ENCODE data around the gene MDFIC2. TPM values are rescaled to one million over a fixed set of nuclear protein-coding genes. Genes with fewer than 3 reads are reported as not detected.

MDFIC2 gene
- polyA plus RNA-seq, 1 of the 3 experiments (the other 2 are of a cell fraction): not detected

DNA sequence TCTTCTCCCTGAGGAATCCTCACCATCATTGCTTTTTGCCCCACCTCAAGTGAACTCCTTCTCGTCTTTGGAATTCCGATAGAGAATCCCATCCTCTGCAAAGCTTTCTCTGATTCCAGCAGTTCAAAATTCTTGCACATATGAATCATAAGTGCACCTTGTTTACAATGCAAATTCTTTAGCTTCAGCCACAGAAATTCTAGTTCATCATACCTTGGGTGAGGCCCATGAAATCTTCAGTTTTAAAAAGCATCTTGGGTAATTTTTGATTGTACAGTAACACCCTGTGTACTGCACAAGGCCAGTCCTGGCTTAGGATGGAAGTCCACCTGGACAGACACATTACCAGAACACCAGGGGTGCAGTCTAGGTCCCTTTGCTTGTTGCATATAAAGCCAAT lies 30.8 kb downstream of the MDFIC2 start:
- 37% methylated on average over 2 of the region's 2 CpGs for WGBS (ENCODE audit: low lambda C conversion rate)
- CTCF ChIA-PET: interaction anchor here (0.9 kb wide), 1 partner anchor 74 kb away, joined by 4 read pairs; no protein-coding TSS in a partner anchor
- Histone ChIP-seq H3K36me3 (replicated peaks in 1 of 2; ENCODE audit: control insufficient read depth in 1 of 2, insufficient read depth in 2 of 2, low read length in 1 of 2) (no peaks in the 10 kb centered on the region), H3K4me1 (ENCODE audit: control insufficient read depth in 1 of 2, insufficient read depth in 2 of 2, low read depth in 1 of 2, low read length in 1 of 2) (peaks cover 0 to 3% of the 10 kb centered on the region in 2 experiments; a peak in 2 of 4 replicates), H3K9ac (no peak overlapping the region), H3K9me3 (no peaks in the 10 kb centered on the region), H2AFZ (ENCODE audit: low read depth) (no peak overlapping the region), H3K27ac (ENCODE audit: low read depth in 2 of 2, low read length in 1 of 2) (no peak overlapping the region), H3K4me2 (no peak overlapping the region), H3K9me2 (no peaks in the 10 kb centered on the region), H3K4me3 (ENCODE audit: low read depth in 2 of 2, low read length in 1 of 2) (no peak overlapping the region), H3K79me2 (ENCODE audit: insufficient read depth) (no peaks in the 10 kb centered on the region), H3K27me3 (ENCODE audit: insufficient read depth) (no peaks in the 10 kb centered on the region), H3F3A (replicated peaks; ENCODE audit: insufficient read depth) (no peaks in the 10 kb centered on the region), H4K20me1 (ENCODE audit: insufficient read depth) (no peaks in the 10 kb centered on the region)
- TF ChIP-seq TAF1 (IDR thresholded peaks at IDR 0.05; ENCODE audit: borderline replicate concordance, low read depth, low read length): no peak
- TF ChIP-seq, protein P1, sequence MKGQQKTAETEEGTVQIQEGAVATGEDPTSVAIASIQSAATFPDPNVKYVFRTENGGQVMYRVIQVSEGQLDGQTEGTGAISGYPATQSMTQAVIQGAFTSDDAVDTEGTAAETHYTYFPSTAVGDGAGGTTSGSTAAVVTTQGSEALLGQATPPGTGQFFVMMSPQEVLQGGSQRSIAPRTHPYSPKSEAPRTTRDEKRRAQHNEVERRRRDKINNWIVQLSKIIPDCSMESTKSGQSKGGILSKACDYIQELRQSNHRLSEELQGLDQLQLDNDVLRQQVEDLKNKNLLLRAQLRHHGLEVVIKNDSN (IDR thresholded peaks at IDR 0.05; ENCODE audit: borderline replicate concordance, low read depth): no peak
- no peak for TF ChIP-seq ZBTB33 (IDR thresholded peaks at IDR 0.05; ENCODE audit: borderline replicate concordance, low read depth)
- TF ChIP-seq SIN3A (IDR thresholded peaks at IDR 0.05; ENCODE audit: borderline replicate concordance, low read depth, low read length): no peak
- TF ChIP-seq FOXJ3 (CRISPR knock-in tag; IDR thresholded peaks at IDR 0.05): no peak
- no peak for TF ChIP-seq TCF12 (IDR thresholded peaks at IDR 0.05)
- no peak for TF ChIP-seq NFIC (IDR thresholded peaks at IDR 0.05; ENCODE audit: borderline replicate concordance)
- no peak for TF ChIP-seq EP300 (IDR thresholded peaks at IDR 0.05; ENCODE audit: borderline replicate concordance in 1 of 2, low read depth in 1 of 2, low read length in 1 of 2)
- TF ChIP-seq EZH2phosphoT487 (IDR thresholded peaks at IDR 0.05; ENCODE audit: borderline replicate concordance, low read depth): no peak
- no peak for TF ChIP-seq MEF2A (IDR thresholded peaks at IDR 0.05; ENCODE audit: borderline replicate concordance, low read depth)
- TF ChIP-seq, protein P2, sequence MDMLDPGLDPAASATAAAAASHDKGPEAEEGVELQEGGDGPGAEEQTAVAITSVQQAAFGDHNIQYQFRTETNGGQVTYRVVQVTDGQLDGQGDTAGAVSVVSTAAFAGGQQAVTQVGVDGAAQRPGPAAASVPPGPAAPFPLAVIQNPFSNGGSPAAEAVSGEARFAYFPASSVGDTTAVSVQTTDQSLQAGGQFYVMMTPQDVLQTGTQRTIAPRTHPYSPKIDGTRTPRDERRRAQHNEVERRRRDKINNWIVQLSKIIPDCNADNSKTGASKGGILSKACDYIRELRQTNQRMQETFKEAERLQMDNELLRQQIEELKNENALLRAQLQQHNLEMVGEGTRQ (IDR thresholded peaks at IDR 0.05; ENCODE audit: borderline replicate concordance, low read depth, low read length): no peak
- no peak for TF ChIP-seq CTCF (IDR thresholded peaks at IDR 0.05)
- TF ChIP-seq RXRA (IDR thresholded peaks at IDR 0.05; ENCODE audit: borderline replicate concordance, low read depth): no peak
- no peak for TF ChIP-seq FOXM1 (IDR thresholded peaks at IDR 0.05; ENCODE audit: low read depth)
- no peak for TF ChIP-seq JUND (IDR thresholded peaks at IDR 0.05)
- no peak for TF ChIP-seq GATA2 (CRISPR knock-in tag; IDR thresholded peaks at IDR 0.05)
- TF ChIP-seq, protein P3, sequence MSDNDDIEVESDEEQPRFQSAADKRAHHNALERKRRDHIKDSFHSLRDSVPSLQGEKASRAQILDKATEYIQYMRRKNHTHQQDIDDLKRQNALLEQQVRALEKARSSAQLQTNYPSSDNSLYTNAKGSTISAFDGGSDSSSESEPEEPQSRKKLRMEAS (IDR thresholded peaks at IDR 0.05; ENCODE audit: low read depth): no peak
- no peak for TF ChIP-seq RCOR1 (IDR thresholded peaks at IDR 0.05; ENCODE audit: low read length)
- TF ChIP-seq FOSL2 (IDR thresholded peaks at IDR 0.05; ENCODE audit: borderline replicate concordance, low read depth): no peak
- TF ChIP-seq ELF1 (IDR thresholded peaks at IDR 0.05): no peak
- POLR2A ChIA-PET: no interaction called here
- DNase-seq: no peak

Data from SK-N-SH (cell line).